Occipital lobe (tissue), 2 donors: ENCODE data around the gene TOGARAM1. TPM values are rescaled to one million over a fixed set of nuclear protein-coding genes. Genes with fewer than 3 reads are reported as not detected.

Experiments used
- DNase-seq: peaks from one replicate; lab custom pipeline; 2025; lab: John Stamatoyannopoulos, UW
- total RNA-seq: library from RNA; depleted of rRNA; stranded (reverse); fragments of >200 nt; gene quantifications from one replicate; pipeline ENCODE4 v1.2.3, GENCODE V29; 2014

Gene TOGARAM1
- 91.1 TPM for total RNA-seq

GRCh38 chr14:44961554-44962333 lies at the start of gene TOGARAM1, which contains the start of gene KLHL28:
TSS of gene TOGARAM1 (plus strand) at chr14:44962190. CDS start at chr14:44962422, 232 bp downstream.
TSS of gene KLHL28 (minus strand) at chr14:44961947. CDS start at chr14:44945928, 16,019 bp downstream.
- DNase-seq = peak; percentile 99

- DNase-seq = no peak
These were observed 47.1 kb upstream of the TOGARAM1 start for GRCh38 chr14:44914849-44915248.

- DNase-seq = no peak
These were observed 33.2 kb upstream of the TOGARAM1 start for GRCh38 chr14:44928793-44929192.

GRCh38 chr14:44935155-44935554 lies 26.8 kb upstream of the TOGARAM1 start:
- no peak for DNase-seq

- DNase-seq = no peak
These were observed 24.4 kb upstream of the TOGARAM1 start for GRCh38 chr14:44937547-44937946.

- no peak for DNase-seq
These were observed 21.8 kb upstream of the TOGARAM1 start for GRCh38 chr14:44940211-44940610.

GRCh38 chr14:44940944-44941343 lies 21.0 kb upstream of the TOGARAM1 start:
- DNase-seq = no peak

- no peak for DNase-seq
These were observed 20.4 kb upstream of the TOGARAM1 start for GRCh38 chr14:44941591-44941990.

GRCh38 chr14:44942436-44942835 lies 19.6 kb upstream of the TOGARAM1 start:
- DNase-seq = no peak

- no peak for DNase-seq
These were observed 17.9 kb upstream of the TOGARAM1 start for GRCh38 chr14:44944107-44944506.

GRCh38 chr14:44945264-44945663 lies 16.7 kb upstream of the TOGARAM1 start:
- DNase-seq = no peak

- no peak for DNase-seq
These were observed 10.9 kb upstream of the TOGARAM1 start for GRCh38 chr14:44951051-44951450.

- no peak for DNase-seq
These were observed 9.4 kb upstream of the TOGARAM1 start for GRCh38 chr14:44952391-44953110.

GRCh38 chr14:44954750-44955149 lies 7.2 kb upstream of the TOGARAM1 start:
- no peak for DNase-seq

- DNase-seq = no peak
These were observed 6.5 kb upstream of the TOGARAM1 start for GRCh38 chr14:44955528-44955927.

GRCh38 chr14:44956866-44957265 lies 5.1 kb upstream of the TOGARAM1 start:
- DNase-seq = no peak

- DNase-seq = no peak
These were observed 2.5 kb upstream of the TOGARAM1 start for GRCh38 chr14:44959538-44959937.

- DNase-seq = no peak
These were observed 1.8 kb upstream of the TOGARAM1 start for GRCh38 chr14:44960146-44960545.

GRCh38 chr14:44960646-44961045 lies 1.3 kb upstream of the TOGARAM1 start:
- DNase-seq = no peak

GRCh38 chr14:44961151-44961553 lies 838 bp upstream of the TOGARAM1 start:
- DNase-seq = no peak

- peak; percentile 83 for DNase-seq
These were observed 499 bp downstream of the TOGARAM1 start for GRCh38 chr14:44962334-44963043.

- DNase-seq = no peak
These were observed 1.1 kb downstream of the TOGARAM1 start for GRCh38 chr14:44963044-44963528.
